ENCODE results near the gene ANKRD10.

DNA sequence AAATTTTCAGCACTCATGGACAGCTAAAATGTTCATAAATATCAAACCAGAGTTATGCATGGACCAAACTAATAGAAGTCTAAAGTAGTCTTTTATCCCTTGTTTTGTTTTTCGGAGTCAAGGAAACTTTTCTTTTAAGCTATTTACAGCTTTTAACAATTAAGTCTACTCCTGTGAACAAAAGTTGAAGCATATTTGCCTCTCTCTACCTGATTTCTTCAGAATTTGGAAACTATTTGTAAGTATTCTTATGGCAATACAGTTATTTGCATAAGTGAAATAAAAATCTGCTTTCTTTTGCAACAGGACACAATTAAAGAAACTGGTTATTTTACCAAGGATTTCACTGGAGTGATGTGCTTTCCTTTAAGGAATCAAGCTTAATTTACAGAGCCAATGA is 47.1 kb upstream of the ANKRD10 start:
- no peak for TF ChIP-seq CTCF (IDR thresholded peaks at IDR 0.05; ENCODE audit: borderline replicate concordance, extremely low read depth, low read length, poor library complexity, severe bottlenecking)
- no peak for TF ChIP-seq EZH2 (IDR thresholded peaks at IDR 0.05; ENCODE audit: borderline replicate concordance, low read depth, low read length, severe bottlenecking)
